GM12891 (cell line): ENCODE measurements around the gene GPC3.

Source experiments
- PAX5 ChIP-seq: IDR thresholded peaks from 2 replicates; pipeline ENCODE4 v1.6.1; 2011; ENCODE audit warnings: low read length, moderate library complexity, mild to moderate bottlenecking; ENCODE audit not compliant: insufficient read depth, severe bottlenecking
- POLR2A ChIP-seq: IDR thresholded peaks from 2 replicates; pipeline ENCODE4 v1.6.1; 2011; ENCODE audit warnings: low read depth, low read length, control low read depth
- POLR2AphosphoS5 ChIP-seq: IDR thresholded peaks from 2 replicates; pipeline ENCODE4 v1.6.1; 2011; ENCODE audit warnings: low read depth, low read length, control low read depth
- POU2F2 ChIP-seq: IDR thresholded peaks from 2 replicates; pipeline ENCODE4 v1.6.1; 2011; ENCODE audit warnings: low read depth, mild to moderate bottlenecking, control low read depth, low read length, moderate library complexity
- SPI1 ChIP-seq: IDR thresholded peaks from 2 replicates; pipeline ENCODE4 v1.6.1; 2011; ENCODE audit warnings: low read depth, low read length, control low read depth
- TAF1 ChIP-seq: IDR thresholded peaks from 2 replicates; pipeline ENCODE4 v1.6.1; 2011; ENCODE audit warnings: low read depth, low read length, control low read depth

- no peak for TF ChIP-seq POLR2A
- TF ChIP-seq POLR2AphosphoS5, result no peak
- TF ChIP-seq TAF1, result no peak
- TF ChIP-seq SPI1, result no peak
- no peak for TF ChIP-seq POU2F2
- TF ChIP-seq PAX5, result no peak
These were observed 386.6 kb downstream of the GPC3 start for GRCh38 chrX:133598601-133599335.
